Central memory CD4-positive, alpha-beta T cell (primary cell): ENCODE results near the gene COQ5.
"Not testable (repeated sequence)": the region's sequence is repeated elsewhere in the genome, so short reads cannot be mapped to it uniquely, and the experiment has no call there.

Source experiments
- DNase-seq: peaks from one replicate; pipeline ENCODE4 v3.0.0; 2022
- total RNA-seq, 3 experiments: gene quantifications; one replicate each; lab custom pipeline; 2026; lab: John Stamatoyannopoulos, UW

The COQ5 gene, protein sequence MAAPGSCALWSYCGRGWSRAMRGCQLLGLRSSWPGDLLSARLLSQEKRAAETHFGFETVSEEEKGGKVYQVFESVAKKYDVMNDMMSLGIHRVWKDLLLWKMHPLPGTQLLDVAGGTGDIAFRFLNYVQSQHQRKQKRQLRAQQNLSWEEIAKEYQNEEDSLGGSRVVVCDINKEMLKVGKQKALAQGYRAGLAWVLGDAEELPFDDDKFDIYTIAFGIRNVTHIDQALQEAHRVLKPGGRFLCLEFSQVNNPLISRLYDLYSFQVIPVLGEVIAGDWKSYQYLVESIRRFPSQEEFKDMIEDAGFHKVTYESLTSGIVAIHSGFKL
- total RNA-seq, result 12.2 to 21.6 (median 18.5) reads per million in 3 experiments

DNA sequence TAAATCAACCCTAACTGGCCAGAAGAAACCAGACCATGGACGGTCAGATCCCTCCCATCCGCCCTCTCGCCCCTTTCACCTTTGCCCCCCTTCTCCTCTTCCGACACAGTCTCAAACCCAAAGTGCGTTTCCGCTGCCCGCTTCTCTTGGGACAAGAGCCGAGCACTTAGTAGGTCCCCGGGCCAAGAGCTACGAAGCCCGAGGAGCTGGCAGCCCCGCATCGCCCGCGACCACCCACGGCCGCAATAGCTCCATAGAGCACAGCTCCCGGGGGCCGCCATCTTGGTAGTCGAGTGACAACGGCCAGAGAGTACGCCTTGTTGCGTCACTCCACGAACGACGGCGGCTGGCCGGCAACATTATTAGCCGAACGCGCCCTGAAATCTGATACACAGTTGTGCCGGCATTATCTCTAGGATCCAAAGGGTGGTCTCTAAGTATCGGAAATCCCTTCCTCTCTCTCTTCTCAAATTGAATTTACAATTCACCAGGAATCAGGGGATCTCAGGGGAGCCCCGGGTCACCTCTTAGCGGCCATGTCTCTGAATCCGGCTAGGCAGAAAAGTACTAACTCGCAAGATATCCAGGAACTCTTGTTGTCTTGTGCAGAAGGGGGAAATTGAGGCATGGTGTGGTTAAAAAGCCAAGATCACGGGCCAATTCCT, at the start of gene COQ5:
TSS of gene COQ5 (minus strand) at position 298 of the 665 bp plus-strand sequence. CDS start at position 281, 17 bp downstream.
- peak; percentile 79 for DNase-seq

DNA sequence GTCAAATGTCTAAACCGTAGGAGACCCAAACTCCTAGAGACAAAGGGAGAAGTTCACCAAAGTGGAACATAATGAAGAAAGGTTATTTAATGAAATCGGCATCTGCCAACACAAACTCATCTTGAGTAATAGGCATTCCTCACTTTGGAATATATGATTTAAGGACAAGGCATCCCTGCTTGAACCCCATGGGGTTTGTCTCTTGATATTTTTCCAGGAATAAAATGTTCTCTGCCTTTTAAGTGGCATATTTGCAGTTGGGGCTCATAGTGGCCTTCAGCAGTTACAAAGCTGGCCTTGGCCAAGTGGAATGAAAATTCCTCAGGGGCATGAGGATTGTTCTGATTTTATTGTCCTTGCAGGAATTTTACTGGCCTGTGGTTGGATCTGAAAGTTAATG, 45.1 kb upstream of the COQ5 start:
- no peak for DNase-seq

DNA sequence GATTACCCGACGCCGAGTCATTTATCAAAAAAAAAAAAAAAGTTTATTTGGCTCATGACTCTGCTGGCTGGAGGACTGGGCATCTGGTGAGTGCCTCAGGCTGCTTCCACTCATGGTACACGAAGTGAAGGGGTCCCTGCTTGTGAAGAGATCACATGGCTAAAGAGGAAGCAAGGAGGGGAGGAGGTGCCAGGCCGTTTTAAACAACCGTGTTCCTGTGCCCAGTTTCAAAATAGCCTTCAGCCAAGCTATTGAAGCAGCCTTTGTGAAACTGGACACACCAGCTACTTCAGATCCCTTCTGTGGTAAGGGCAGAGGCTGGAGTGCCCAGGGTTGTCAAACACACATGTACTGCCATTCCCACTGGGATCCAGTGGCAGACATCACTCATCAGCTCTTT, 44.6 kb upstream of the COQ5 start:
- DNase-seq, result no peak

DNA sequence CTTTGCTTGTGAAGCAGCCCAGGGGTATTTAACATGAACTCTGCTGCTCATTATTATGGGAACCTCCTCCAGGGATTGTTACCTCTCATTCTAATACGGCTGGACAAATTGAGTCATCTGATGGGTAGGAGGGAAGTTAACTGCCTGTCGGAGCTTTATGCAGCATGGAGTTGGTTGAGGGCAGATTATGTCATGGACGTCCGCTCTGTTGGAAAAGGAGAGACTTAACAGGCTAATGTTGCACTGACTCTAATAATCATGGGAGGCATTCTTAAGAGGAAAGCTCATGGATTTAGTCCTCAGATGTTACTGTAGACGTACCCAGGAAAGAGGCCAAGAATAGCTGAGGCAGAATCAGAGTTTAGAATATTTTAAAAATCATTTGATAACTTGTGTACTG, 42.3 kb upstream of the COQ5 start:
- no peak for DNase-seq

DNA sequence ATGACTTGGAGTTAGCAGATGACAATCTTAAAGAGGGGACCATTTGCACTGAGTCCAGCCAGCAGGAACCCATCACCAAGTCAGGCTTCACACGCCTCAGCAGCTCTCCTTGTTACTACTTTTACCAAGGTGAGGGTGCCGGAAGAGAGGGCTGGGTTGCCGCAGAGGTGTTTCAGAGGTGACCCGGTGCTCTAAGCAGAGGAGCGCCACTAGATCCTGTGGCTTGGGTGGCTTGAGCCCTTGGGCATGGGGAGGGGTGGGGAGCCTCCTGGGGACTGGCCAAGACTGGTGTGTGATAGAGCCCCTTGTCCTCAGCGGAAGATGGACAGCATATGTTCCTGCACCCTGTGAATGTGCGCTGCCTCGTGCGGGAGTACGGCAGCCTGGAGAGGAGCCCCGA, 34.5 kb upstream of the COQ5 start:
- DNase-seq, result no peak

DNA sequence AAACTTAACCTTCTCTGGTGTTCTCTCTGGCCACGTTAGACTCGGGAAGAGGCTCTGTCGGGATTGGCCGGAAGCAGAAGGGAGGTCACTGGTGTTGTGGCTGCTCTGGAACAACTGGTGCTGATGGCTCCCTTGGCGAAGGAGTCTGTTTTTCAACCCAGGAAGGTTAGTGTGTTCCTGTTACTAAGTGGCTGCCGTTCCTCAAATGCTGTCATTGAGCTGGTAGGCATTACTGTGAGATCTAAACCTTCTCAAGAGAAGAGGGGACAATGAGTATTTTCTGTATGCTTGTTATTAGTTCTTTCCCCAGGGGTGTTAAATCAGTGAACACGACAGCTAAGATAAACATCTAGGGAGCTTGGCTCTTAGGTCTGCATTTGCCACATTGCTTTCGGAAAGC, 33.9 kb upstream of the COQ5 start:
- no peak for DNase-seq

DNA sequence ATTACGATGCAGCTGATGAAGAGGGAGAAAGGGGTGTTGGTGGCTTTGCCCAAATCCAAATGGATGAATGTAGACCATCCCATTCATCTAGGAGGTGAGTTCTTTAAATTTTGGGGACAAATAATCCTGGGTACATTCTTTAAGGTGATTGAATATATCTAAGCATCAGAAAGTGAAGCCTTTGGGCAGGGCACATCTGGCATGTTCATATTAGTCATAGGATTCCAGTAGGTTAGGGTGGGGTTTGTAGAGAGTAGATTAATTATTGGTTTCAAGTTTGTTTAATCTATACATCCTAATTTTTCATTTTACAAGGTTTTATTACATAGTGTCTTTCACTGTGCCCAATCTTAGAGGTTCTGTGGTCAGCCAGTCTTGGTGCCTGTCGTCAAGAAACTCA, 28.6 kb upstream of the COQ5 start:
- DNase-seq, result no peak

DNA sequence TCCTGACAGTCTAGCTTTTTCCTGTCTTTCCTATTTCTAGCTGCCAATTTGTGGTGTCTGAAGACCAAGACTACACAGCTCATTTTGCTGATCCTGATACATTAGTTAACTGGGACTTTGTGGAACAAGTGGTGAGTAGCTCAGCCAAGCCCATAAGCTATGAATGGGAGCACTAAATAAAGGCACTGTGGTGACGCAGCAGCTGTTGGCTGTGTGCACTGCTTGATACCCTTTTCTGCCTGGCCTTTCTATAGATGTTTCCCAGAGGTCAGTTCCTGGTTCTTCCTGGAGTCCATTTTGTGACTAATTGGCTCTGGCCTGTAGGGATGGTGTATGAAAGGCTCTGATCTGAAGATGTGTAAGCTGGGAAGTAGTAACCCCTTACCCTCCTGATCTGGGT, 25.7 kb upstream of the COQ5 start:
- no peak for DNase-seq

DNA sequence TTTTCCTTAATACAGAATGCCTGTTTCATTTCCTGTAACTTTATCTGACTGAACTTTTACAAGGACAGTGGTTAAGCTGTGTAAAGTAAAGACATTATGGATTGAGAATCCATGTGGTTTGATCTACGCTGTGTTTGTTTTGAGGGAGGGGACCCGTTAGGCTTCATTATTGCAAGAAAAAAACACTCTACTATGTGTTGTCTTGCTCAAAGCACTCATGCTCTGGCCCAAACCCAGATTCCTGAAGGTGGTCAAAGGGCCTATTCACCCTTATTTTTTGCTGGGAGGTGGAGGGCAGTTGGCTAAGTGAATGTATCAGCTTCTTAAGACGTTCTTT, 17.1 kb upstream of the COQ5 start:
- DNase-seq, result no peak

DNA sequence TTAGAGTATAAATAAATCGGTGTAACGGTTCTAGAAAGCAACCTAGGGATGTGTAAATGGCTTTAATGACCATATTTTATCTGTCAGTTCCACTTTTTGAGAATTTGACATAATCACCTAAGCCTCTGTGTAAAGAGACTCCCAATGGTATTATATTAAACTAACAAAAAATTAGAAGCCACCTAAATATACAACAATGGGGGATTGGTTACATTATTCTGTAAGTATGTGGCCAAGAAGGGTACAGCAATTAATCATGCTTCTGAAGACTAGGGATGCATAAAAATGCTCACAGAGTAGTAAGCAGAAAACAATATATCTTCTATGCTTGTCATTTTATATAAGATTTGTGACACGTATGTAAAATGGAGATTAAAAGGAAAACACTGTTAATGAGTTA, 15.7 kb upstream of the COQ5 start:
- no peak for DNase-seq

DNA sequence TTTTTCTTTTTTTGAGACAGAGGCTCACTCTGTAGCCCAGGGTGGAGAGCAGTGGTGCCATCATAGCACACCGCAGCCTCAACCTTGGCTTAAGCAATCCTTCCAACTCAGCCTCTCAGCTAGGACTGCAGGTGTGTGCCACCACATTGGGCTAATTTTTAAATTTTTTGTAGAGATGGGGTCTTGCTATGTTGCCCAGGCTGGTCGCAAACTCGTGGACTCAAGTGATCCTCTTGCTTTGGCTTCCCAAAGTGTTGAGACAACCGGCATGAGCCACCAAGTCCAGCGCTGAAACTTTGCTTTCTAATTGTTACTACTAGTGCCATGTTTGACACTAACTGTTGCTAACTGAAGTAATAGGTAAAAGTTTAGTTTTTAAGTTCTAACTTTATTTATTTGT, 13.2 kb upstream of the COQ5 start:
- DNase-seq, result no peak

DNA sequence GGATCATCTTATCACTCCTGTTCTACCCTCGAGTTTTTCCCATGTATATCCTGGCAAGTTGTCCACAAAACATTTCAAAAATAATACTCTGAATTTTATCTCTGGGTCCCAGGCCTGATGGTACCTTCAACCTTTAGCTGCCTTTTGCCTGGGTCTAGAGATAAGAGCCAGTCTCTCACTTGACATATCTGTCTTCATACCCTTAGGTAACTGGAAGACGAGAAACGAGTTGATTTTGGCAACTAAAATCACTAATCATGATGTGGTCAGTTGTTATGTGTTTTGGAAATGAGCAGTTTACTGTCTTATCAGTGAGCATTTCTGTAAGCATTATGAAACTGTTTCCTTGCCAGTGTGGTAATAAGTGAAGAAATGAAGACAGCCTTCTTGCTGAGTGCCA, 11.5 kb upstream of the COQ5 start:
- no peak for DNase-seq

DNA sequence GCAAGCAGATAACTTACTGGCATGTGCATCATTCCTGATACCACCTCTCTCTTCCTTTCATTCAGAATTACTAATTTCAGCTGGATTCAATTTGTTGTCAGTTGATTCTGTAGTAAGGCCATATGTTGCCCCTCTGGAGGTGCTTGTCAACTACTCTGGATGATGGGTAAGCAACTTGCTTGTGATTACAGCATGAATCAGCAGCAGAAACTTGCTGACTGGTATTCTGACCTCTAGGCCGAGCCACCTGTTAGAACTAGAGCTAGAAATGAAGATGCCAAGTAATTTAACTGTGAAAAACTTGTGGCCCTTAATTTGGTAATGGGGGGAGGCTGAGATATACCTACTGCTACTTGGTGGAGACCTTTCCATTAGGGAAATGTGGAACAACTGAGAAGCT, 10.3 kb upstream of the COQ5 start:
- no peak for DNase-seq

DNA sequence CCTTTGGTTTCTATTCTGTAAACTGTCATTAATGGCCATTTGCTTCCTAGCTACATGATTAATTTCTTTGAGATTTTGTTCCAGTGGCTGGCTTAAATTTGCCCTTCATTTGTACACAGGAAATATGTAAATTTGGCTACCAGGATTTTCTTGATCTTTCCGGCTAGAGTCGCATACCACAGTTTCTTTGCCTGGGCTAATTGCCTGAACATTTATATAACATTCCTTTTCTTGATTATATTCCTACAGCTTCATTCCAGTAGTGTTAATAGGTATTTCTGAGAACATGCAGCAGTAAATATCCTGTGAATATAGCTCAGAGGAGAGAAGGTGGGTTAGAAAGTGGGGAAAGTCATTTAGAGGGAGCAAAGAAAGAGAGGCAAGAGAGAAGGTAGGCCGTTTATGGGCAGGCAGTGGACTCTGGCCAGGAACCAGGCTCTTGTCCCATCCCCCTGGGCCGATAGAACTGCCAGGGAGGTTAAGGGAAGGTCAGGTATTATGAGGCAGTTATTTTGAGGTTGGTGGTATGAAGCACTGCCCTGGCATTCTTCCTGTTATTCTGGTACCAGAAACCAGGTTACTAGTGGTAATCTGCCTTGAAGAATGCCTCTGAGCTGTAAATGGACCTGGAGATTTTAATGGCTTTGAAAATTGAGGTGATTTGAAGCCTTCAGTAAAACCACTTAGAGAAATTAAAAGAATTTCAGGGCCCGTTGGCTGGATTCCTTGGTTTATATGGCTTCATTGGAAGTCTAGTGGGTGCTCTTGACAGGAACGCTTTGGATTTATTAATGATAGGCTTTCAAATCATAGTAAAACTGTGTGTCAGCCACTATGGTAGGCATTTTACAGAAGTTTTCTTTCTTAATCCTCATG, 9.6 kb upstream of the COQ5 start:
- DNase-seq, result no peak

DNA sequence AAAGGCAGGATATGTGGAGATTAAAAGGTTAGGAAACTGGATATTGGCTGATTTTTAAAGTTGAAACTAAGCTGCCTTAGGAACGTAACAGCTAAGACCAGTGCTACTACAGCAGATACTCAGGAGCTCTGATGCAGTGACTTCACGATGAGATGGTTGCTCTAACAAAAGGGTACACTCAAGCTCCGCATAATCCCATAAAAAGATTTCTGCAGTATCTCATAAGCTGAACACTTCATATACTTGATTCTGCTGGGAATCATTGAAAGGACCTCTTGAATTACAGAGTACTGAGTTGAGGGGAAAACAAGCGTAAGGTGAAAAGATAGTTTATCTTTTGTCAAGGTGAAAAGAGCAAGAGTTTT, 8.9 kb upstream of the COQ5 start:
- DNase-seq, result no peak

DNA sequence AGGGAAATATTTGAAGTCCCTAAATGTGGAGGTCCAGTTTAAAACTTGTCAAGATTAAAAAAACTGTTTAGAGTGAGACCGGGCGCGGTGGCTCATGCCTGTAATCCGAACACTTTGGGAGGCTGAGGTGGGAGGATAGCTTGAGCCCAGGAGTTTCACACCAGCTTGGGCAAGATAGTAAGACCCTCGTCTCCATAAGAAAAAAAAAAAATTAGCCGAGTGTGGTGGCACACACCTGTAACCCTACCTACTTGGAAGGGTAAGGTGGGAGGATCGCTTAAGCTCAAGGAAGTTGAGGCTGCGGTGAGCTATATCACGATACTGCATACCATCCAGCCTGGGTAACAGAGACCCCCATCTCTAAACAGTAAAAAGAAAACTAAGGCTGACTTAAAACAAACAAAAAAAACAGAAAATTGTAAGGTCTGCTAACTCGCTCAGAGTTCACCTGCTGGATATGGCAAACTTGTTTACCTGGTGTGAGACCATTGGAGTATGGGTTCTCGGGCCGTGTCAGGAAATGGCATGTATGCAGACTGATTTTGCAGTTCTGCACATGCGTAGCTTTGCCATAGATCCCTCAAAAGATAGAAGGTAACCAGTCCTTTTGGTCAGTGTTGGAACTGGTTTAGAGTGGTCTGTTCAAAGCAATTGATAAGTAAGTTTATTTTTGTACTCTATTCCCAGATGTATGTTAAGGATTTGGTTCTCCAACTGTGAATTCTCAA, 7.3 kb upstream of the COQ5 start:
- DNase-seq, result peak; percentile 28

DNA sequence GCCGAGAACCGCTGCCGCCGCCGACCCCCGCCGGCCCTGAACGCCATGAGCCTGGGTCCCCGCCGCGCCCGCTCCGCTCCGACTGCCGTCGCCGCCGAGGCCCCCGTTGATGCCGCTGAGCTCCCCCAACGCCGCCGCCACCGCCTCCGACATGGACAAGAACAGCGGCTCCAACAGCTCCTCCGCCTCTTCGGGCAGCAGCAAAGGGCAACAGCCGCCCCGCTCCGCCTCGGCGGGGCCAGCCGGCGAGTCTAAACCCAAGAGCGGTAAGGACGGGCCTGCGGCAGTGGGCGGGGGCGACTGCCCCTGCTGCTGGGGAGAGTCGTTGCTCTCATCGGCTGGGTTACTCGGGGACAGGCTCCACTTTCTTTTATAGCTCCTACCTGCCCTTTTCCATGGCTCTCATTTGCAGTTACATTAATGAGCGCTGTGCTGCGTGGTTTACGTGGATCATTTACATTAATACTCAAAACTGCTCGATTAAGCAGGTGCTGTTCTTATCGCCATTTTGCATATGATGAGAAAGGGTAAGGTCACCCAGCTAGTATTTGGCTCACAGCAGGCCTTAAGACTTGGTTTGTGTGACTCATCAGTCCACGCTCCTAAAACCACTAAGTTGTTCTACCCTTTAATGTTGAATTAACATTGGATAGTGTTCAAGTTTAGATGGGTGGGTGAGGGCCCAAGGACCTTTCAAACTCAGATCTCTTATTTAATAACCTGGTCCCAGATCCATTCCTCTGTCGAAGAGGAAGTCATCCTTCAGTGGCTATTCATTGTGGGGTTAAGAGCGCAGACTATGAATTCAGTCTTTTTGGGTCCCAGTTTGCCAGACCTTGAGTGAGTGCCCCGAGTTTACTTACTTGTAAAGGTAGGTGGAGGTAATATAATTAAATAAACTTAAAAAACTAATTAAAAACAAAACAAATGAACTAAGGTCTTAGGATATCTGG, 6.0 kb upstream of the COQ5 start:
- DNase-seq, result peak; percentile 53

DNA sequence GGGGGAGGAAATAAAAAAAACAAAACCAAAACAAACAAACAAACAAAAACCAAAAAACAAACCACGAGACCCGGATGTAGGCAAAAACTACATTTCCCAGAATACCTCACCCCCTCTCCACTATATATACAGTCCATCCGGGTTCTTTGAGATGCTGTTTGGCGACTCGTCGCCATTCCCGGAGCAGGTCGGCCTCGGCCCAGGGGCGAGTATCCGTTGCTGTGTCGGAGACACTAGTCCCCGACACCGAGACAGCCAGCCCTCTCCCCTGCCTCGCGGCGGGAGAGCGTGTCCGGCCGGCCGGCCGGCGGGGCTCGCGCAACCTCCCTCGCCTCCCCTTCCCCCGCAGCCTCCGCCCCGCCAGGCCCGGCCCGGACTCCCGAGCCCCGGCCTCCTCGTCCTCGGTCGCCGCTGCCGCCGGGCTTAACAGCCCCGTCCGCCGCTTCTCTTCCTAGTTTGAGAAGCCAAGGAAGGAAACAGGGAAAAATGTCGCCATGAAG, 5.3 kb upstream of the COQ5 start, which contains the start of gene RNF10:
TSS of gene RNF10 (plus strand) at position 154 of the 500 bp plus-strand sequence. CDS start 456 bp downstream, outside the sequence.
- DNase-seq, result peak; percentile 83

DNA sequence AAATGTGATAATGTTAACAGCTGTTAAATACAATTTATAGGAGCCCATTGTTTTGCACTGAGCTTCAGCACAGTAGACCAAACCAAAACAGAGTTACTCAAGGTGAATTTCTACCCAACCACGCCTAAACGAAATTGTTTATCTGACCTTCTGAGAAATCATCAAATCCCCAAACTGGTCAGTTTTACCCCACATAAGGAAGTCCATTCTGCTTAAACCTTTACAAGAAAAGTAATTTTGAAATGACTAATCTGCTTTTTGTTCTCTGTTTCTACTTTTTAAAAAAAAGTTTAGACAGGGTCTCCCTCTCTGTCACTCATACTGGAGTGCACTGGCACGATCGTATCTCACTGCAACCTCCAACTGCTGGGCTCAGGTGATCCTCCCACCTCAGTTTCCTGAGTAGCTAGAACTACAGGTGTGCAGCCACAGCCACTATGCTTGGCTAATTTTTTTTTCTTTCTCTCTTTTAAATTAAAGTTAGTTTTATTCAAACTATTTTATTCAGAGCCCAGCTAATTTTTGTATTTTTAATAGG, 3.8 kb upstream of the COQ5 start:
- no peak for DNase-seq

DNA sequence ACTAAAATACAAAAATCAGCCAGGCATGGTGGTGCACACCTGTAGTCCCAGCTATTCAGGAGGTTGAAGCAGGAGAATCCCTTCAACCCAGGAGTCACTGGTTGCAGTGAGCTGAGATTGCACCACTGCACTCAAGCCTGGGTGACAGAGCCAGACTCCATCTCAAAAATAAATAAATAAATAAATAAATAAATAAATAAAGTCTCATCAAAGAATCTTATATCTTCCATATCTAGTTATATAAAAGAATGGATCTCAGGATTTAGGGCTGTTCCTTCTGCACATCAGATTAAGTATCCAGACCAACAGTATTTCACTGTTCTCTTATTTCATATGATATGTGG, 1.4 kb upstream of the COQ5 start:
- DNase-seq, result not testable (repeated sequence)
